Hindlimb muscle (tissue), 1 donor: ENCODE data around the gene INPP5J. TPM values are rescaled to one million over a fixed set of nuclear protein-coding genes. Genes with fewer than 3 reads are reported as not detected.
A peak's percentile ranks its signal among the peaks of the same experiment; 100 is the strongest.
"Not testable (repeated sequence)": the region's sequence is repeated elsewhere in the genome, so short reads cannot be mapped to it uniquely, and the experiment has no call there.

Experiments
- DNase-seq: peaks from one replicate; pipeline ENCODE4 v3.0.0-alpha.2; 2013
- polyA plus RNA-seq: library from polyadenylated mRNA; unstranded; fragments of 120-200 nt; gene quantifications from one replicate; pipeline ENCODE4 v1.2.1, GENCODE V29; 2013; ENCODE audit not compliant: insufficient read length

Gene INPP5J
- polyA plus RNA-seq, 1 donor = 1.6 TPM

DNA sequence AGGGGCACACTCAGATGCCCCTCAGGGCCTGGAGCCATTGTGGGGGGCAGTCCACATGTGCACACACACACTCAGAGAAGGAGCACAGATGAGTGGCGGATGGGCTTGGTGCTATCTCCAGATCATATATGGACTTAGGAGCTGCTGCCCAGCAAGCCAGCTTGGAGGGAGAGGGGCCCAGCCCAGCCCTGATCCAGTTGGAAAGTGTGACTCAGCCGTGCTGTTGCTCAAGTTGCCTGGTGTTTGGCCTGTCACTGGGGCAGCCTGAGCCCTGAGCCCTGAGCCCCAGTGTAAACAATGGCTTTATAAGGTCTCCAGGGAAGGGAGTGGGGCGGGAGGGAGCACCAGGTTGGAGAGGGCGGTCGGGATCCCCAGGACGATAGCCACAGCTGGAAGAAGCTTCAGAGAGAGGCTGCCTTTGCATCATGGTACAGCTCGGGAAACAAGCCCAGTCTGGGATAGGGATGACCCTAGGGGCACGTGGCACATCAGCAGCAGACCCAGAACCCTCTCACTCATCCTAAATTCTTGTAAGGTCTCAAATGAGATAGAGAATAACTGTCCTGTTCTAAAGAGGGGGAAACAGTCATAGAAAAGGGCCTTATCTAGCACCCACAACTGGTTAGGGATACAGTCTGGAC is 20.2 kb upstream of the INPP5J start:
- DNase-seq = no peak

DNA sequence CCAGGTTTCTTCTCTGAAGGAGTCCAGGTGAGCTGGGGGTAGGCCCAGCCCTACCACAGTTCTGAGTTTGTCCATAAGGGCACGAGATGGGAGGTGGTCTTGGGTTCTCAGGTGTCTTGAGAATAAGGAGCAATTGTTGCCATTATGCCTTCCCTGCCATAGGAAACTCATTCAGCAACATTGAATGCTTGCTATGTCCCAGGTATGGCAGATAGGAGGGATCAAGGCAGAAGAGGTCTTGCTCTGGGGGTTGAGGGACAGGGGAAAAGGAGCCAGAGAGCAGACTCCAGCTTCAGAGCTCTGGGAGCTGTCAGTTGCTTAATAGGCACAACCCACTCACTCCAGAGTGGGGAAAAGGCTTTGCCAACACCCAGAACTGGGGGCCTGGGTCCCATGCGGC is 19.7 kb upstream of the INPP5J start:
- no peak for DNase-seq

DNA sequence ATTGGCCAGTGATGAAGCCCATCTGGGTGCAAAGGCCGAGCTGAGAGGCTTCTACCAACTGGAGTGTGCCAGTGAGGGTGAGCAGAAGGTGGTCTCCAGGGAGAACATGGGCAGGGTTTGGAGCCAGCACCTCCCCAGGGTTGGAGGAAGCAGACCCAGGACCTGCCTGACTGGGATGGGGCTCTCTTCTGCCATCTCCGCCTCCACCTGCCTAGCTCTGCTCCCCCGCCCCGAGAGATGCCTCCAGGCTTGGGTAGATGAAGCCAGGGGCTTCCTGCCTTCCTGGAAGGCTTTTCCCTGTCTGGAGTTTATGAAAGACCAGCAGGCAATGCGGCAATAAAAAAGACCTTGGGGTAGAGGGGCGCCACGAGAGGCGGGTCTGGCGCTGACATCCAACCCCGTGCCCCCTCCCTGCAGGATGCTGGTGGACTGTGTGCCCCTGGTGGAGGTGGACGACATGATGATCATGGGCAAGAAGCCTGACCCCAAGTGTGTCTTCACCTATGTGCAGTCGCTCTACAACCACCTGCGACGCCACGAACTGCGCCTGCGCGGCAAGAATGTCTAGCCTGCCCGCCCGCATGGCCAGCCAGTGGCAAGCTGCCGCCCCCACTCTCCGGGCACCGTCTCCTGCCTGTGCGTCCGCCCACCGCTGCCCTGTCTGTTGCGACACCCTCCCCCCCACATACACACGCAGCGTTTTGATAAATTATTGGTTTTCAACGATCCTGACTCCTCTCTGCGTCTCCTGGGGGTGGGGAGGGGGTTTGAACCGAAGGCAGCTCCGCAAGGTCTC is 18.7 kb upstream of the INPP5J start:
- DNase-seq = no peak

DNA sequence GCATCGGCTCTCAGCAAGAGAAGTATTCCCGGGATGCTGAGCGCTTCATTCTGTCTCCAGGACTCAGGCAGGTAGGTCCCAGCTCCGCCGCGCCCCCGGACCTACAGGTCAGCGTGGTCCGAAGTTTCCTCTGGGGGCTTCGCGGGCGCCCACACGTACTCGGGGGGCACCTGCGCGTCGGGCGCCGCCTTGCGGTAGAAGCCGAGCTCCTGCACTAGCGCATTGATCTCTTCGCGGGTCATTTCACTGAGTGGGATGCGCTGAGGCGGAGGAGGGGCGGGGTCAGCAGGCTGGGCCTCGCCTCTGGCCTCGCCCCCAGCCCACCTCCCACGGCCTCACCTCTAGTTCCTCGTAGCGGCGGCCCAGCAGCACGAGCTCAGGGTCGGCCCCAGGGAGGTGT is 17.9 kb upstream of the INPP5J start:
- DNase-seq = no peak

DNA sequence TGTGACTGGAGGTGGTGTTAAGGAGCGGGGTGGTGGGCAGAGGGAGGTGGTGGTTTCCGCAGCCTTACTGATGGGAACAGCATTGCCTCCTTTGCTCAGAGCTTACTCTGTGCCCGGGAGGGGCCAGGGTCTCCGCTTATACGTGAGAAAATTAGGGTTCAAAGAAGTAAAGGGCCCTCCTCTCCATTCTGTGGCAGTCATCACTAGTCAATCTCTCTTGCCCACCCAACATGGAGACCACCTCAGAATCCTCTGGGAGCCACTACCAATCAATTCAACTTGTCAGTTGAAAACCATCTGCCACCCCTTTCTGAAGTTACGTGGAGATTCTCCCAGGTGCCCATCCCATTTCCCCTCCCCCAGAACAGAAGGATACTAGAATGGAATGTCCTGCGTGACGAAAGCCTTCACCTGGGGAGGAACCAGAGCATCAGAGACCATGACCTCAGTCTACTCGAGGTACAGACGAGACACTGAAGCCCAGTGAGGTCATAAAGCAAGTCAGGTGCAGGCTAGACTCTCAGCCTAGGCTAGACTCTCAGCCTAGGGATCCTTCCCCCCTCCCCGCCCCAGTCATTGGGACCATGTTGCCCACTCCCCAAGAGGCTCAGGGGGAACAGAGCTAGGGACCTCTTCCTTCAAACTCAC is 17.4 kb upstream of the INPP5J start:
- DNase-seq = no peak

DNA sequence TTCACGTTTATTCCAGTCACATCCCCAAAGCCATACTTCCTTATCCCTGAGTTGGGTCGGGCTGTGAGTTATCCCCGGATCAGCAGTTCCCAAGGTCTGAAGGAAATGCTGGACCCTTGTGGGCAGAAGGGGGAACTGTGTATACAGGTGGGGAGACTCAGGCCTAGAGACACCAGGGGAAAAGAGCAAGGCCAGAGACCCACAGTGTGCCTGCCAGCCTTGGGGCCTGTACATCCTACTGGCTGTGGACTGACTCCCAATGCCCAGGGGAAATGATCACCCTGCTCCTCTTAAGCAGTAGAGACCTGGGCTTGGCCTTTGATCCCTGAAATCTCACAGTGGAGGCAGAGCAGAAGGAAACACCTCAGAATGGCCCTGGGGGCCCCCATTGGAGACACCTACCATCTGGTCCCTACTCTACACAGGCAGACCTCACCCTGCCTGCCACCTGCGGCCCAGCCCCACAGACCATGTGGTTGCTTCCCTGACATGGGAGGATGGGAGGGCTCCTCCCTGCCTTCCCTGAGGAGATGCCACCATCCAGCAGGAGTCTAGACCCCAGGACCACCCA is 16.7 kb upstream of the INPP5J start:
- no peak for DNase-seq

DNA sequence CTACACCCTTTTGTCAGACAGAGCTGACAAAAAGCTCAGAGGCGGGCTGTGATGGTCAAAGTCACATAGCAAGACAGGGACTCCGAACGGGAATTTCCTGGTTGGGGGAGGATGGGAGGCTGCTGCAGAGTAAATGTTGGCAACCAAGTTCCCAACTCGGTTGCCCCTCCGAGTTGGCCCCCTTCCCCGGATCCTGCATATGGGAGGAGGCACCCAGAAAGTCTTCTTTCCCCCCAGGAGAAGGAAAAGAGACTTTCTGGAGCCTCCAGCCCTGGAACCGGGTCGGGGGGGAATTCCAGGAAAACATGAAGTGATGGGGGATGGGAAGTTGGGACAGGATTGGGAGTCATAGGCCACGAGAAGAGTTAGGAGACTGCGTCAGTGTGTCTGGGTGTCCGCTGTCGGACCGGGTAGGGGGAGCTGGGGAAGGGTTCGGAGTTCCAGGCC is 16.0 kb upstream of the INPP5J start:
- no peak for DNase-seq

DNA sequence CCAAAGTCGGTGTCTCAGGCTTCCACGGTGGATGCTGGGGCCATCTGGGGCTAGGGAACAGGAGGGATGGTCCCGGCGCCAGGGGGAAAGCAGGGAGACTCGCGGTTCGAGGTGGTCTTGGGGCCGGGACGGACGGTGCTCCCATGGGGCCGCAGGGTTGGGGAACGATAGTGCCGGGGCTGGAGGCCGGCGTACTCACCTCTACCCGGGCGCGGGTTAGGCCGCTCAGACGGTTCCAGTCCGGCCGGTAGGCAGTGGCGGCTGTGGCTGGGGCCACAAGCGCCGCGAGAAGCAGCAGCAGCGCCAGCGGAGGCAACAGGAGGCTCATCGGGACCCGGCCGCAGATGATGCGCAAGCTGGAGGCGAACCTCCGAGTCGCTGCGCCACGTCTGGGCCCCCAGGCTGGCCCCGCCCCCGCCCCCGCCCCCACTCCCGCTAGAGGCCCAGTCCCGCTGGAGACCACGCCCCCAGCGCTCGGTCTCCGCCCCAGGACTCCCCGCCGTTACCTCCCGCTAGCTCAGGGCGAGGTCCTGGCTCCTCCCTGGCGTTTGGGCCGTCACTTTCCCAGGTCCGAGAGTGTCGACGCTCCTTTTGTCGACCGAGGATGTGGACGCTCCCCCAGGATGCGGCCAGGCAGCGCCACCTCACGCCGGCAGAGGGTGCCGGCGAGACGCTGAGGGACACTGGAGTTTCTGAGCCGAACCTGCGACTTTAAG is 15.4 kb upstream of the INPP5J start, which contains the start of gene SELENOM:
Gene SELENOM, minus strand, starts transcription at position 391 of the 716 bp plus-strand sequence. Its CDS starts 63 bp downstream, at position 328.
- peak; percentile 96 for DNase-seq

DNA sequence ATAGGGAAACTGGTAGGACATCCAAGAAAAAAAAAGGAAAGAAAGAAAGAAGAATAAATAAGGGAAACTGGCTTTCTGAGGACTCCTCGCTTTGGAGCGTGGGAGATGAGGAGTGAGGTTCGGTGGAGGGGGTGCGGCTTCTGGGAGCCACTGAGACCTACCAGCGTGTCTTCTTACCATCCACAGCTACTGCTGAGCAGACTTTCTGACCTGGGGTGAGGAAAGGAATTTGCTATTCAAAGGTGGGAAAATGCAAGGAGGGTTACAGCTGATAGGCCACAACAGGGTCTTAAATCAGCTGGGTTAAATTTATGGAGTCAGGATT is 14.9 kb upstream of the INPP5J start:
- DNase-seq = no peak

DNA sequence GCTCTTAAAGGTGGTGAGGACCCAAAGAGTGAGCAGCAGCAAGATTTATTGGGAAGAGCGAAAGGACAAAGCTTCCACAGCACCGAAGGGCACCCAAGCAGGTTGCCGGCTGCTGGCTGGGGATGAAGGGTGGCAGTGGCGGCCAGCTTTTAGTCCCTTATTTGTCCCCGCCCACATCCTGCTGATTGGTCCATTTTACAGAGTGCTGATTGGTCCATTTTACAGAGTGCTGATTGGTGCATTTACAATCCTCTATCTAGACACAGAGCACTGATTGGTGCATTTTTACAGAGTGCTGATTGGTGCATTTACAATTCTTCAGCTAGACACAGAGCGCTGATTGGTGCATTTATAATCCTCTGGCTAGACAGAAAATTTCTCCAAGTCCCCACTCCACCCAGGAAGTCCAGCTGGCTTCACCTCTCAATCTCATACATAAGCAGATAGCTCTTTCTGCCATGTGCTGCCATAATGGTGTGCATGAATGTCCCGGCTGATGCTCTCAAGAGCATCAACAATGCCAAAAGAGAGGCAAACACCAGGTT is 10.1 kb upstream of the INPP5J start:
- DNase-seq = not testable (repeated sequence)

DNA sequence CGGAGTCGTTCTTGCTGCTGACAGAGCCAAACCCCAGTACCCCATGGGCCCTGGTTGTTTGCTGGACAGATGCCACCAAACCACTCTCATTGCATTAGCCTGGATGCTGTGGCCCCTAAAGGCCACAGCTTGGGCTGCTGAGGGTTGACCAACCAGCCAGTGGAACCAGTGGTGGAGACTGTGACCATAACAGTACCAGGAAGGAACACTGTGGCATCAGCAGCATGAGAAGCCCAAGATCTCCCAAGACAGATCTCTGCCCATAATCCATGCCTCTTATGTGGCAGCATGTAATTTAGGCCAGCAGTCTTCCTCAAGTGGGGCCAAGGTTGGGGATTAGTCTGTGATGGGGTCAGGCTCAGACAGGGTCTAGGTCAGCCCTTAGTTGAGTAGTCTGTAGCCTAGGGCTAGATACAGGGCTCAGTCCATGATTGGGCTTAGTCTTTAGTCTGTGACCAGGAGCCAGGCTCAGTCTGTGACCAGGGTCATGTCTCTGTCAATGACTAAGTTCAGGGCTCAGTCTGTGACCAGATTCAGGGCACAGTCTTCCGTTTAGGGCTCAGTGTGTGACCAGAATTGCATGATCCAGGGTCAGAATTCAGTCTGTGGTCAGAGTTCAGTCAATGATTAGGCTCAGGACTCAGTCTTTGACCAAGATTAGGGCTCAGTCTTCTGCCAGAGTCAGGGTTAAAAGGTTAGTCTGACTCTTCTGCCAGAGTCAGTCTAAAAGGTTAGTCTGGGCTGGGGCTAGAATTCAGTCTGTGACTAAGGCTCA is 4.5 kb upstream of the INPP5J start:
- DNase-seq = no peak

DNA sequence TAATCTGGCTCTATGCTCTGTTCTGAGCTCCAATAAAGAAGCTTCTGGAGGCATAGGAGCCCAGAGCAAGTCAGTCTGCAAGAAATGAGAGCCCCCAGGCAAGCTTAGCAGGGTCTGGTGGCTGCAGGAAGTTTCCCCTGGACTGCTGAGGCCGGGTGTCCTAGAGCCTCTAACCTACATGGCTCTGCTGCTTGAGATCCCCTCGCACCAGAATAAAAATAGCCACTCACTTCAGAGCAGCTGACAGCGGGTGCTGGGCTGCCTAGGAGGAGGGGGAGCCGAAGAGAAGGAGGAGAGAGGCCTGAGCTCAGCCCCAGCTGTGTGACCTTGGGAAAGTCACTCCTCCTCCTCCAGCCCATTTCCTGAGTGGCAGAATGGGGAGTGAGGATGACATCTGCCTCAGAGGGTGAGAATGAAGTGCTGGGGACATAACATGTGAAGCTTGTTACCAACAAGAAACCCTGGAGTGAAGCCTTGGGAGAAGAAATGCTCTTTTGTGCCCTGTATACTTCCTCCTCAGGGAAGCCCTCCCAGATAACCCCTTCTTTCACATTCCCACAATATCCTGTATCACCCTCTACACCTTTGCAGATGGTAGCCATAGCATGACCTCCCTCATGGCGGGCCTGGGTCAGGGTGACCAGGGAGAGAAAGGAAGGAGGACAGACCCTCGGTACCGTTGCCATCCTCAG is 3.6 kb upstream of the INPP5J start:
- no peak for DNase-seq

DNA sequence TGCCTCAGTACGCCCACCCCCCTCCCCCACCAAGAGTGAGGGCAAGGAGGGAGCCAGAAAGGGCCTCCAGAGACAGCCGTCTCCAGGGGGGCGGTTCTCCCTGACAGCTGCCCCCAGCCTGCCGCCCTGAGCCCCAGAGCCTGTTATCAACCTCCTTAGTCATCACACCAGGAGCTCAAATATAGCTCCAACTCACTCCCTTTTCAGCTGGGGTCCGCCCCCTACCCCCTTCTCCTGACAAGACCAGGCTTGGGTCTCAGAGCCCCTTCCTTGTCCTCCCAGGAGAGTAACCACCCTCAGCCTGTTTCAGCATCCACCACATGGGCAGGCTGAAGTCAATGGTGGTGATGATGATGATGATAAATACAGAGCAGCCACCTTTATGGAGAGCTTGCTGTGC is 2.5 kb upstream of the INPP5J start:
- DNase-seq = no peak

DNA sequence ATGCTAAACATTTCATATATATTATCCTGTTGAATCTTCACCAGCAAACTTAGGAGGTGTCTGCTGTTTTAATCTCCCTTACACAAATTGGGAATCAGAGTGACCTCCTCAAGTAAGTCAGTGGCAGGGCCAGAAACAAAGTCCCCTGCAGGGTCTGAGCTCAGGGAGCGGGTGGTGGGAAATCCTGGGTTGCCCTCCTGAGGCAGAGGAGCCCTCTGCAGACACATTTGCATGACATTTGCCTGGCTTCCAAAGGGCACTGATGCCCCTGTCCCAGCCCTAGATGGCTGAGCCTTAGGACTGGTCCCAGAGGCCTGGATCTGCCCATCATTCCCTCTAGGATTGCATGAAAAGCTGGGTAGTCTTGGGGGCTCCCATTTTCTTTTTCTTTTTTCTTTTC is 2.1 kb upstream of the INPP5J start:
- DNase-seq = no peak

DNA sequence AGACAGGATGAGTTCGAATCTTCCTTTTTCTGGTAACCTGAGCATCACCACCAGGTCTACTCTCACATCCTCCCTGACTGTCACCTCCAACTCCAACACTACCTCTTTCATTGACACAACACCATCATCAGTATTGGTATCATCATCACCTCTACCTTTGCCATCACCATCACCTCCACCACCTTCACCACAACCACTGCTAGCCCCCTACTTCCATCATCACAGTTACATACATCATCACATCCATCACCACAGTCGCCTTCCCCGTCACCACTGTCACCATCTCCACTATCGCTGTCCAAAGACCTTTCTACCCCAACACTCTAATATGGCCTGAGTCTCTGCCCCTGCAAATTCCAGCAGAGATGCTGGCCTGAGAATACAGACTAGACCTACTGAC is 1.4 kb upstream of the INPP5J start:
- DNase-seq = no peak

DNA sequence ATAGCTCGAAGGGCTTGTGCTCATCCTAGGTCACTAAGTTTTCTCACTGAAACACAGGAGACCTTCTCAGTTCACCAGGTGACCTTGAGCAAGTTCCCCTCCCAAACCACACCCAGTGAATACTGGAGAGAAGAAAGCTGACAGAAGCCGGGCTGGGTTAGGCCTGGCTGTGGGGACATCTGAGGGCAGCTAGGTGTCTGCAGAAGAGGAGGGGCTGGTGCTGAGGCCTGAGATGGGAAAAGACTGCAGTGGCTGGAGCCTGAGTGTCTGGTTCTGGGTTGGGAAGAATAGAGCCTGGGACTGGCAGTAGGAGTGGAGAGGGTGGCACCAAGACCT is 602 bp upstream of the INPP5J start:
- DNase-seq = no peak

DNA sequence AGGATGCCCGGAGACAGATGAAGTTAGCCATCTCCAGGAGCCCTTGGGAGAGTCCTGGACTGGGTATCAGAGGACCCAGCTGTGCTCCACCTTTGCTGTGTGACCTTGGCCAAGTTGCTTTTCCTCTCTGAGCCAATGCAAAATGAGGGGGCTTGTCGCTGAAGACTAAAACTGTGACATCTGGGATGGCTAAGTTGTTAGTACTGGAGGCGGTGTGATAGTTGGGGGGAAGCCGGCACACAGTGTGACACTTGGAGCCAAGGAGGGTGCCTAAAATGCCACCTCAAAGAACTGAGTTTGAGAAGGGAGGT is 481 bp downstream of the INPP5J start:
- no peak for DNase-seq

DNA sequence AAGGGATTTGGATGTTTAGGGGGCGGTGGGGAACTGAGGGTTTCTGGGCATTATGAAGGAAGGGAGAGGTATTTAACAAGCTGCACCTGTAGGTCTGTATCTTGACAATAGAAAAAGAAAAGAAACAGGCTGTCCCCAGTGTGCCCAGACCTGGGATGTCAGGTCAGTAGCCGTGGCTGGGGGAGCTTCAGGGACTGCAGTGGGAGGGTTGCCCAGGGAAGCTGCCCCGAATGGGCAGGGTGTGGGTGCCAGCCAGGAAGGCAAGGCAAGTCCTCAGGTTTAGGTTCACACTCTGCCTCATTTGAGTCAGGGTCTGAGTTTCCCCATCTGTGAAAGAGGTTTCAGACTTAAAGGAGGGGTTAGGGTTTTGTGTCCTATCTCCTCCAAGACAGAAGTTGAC is 1.5 kb downstream of the INPP5J start:
- no peak for DNase-seq

DNA sequence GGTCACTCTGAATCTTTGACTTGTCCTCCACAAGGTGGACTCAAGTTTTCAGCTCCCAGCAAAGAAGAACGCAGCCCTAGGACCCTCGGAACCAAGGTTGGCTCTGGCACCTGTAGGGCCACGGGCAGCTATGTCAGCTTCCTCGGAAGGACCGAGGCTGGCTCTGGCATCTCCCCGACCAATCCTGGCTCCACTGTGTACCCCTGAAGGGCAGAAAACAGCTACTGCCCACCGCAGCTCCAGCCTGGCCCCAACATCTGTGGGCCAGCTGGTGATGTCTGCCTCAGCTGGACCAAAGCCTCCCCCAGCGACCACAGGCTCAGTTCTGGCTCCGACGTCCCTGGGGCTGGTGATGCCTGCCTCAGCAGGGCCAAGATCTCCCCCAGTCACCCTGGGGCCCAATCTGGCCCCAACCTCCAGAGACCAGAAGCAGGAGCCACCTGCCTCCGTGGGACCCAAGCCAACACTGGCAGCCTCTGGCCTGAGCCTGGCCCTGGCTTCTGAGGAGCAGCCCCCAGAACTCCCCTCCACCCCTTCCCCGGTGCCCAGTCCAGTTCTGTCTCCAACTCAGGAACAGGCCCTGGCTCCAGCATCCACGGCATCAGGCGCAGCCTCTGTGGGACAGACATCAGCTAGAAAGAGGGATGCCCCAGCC is 2.2 kb downstream of the INPP5J start:
- DNase-seq = no peak

DNA sequence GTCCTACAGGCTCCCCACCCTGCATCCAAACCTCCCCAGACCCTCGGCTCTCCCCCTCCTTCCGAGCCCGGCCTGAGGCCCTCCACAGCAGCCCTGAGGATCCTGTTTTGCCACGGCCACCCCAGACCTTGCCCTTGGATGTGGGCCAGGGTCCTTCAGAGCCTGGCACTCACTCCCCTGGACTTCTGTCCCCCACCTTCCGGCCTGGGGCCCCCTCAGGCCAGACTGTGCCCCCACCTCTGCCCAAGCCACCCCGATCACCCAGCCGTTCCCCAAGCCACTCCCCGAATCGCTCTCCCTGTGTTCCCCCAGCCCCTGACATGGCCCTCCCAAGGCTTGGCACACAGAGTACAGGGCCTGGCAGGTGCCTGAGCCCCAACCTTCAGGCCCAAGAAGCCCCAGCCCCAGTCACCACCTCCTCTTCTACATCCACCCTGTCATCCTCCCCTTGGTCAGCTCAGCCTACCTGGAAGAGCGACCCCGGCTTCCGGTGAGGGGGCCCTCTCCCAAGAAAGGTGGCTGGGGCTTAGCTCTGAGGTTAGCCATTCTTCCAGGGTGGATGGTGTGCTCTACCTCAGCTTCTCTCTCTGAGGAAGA is 2.9 kb downstream of the INPP5J start:
- DNase-seq = no peak
